Activated CD4-positive, alpha-beta T cell treated with anti-CD3 and anti-CD28 coated beads for 36 hours (primary cell): Measurements from ENCODE around the gene GABRB2. TPM values are rescaled to one million over a fixed set of nuclear protein-coding genes. Genes with fewer than 3 reads are reported as not detected.

Source experiments
- ATAC-seq: fragments of 200-7000 bp; cut with Tn5 transposase; one replicate; pipeline ENCODE4 v1.10.0; 2021; ENCODE audit warnings: mild to moderate bottlenecking, moderate library complexity
- CTCF ChIA-PET: fragments of 350-600 bp; sonication (Branson Sonifier 250); formaldehyde crosslinking; loops from one replicate; lab custom pipeline; 2021; ENCODE audit warnings: antibody characterized with exemption; lab: Charles Lee
- POLR2A ChIA-PET: fragments of 350-600 bp; sonication (Branson Sonifier 250); formaldehyde crosslinking; loops from one replicate; lab custom pipeline; 2021; ENCODE audit warnings: antibody characterized with exemption, inconsistent platforms; lab: Charles Lee
- DNase-seq: peaks from one replicate; pipeline ENCODE4 v3.0.0-alpha.2; 2020
- H3K27ac Mint-ChIP-seq: one replicate; pipeline ENCODE4 v1.8.0; 2021; ENCODE audit warnings: mixed read lengths
- H3K27me3 Mint-ChIP-seq: one replicate; pipeline ENCODE4 v1.8.0; 2021; ENCODE audit warnings: mixed read lengths
- H3K36me3 Mint-ChIP-seq: one replicate; pipeline ENCODE4 v1.8.0; 2021; ENCODE audit warnings: low read depth, mixed read lengths
- H3K4me1 Mint-ChIP-seq: one replicate; pipeline ENCODE4 v1.8.0; 2021; ENCODE audit warnings: mixed read lengths
- H3K4me3 Mint-ChIP-seq: one replicate; pipeline ENCODE4 v1.8.0; 2021; ENCODE audit warnings: mild to moderate bottlenecking, moderate library complexity, mixed read lengths
- H3K9me3 Mint-ChIP-seq: one replicate; pipeline ENCODE4 v1.8.0; 2021; ENCODE audit warnings: low read depth, mixed read lengths
- intact Hi-C, 2 experiments: fragments of 100-400 bp; cut with DNase I in 1 of 2; cut with micrococcal nuclease in 1 of 2; formaldehyde crosslinking; loops; one replicate each; pipeline versions ENCODE4 v1.14.2 to v1.15.1; 2022 to 2024; cut with DNase I, micrococcal nuclease
- total RNA-seq, 2 experiments: library from RNA; stranded (reverse); gene quantifications; one replicate each; pipeline ENCODE4 v1.2.3, GENCODE V29; 2021

Gene GABRB2
- not detected for total RNA-seq

DNA sequence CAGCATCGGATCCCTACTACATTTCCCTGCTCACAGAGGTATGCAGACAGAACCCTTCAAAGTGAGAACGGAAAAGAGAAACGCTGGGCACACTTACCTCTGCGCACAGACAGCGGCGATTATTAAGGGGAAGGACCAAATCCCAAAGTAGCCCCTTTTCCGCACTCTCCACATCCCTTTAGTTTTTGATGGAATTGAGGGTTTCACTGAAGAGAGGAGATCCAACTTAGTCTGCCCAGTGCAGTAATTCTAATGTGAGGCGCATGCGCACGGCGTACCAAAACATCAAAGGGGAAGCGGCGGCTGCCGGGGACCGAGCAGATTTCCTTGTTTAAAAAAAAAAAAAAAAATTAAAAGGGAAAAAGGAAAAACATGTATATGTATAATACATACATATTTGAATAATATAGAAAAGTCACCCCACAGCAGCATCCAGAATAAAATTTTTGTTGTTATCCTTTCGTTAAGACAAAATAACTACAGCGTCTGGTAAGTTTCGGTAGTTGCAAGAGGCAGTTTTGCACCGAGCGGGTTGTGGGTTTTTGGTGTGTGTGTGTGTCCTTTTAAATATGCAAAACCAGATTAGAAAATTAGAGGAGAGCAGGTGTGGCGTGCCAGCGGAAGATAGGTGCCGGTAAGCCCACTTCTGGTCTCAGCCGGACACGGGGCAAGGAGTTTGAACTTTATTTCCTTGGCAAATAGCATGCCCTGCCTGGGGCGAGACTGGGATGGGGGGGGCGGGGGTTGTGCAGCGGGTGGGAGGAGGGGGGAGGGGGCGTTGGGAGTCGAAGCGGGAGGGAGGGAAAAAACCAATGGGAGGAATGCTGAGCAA is at the start of gene GABRB2:
Gene GABRB2 (minus strand): TSS at position 256 of the 832 bp plus-strand sequence. CDS start 82 bp downstream, at position 174.
- peak; percentile 55 for ATAC-seq
- H3K4me1 Mint-ChIP-seq, result peaks cover 7% of the 10 kb centered on the region
- H3K36me3 Mint-ChIP-seq, result no peaks in the 10 kb centered on the region
- POLR2A ChIA-PET, result no interaction called here
- peak within 1 kb of the TSS; percentile 67 for H3K4me3 Mint-ChIP-seq
- DNase-seq, result peak; percentile 63
- H3K9me3 Mint-ChIP-seq, result no peaks in the 10 kb centered on the region
- CTCF ChIA-PET, result no interaction called here
- no peak within 1 kb of the TSS for H3K27ac Mint-ChIP-seq
- peaks cover 69% of the 10 kb centered on the region for H3K27me3 Mint-ChIP-seq
- intact Hi-C loops, result loop anchor here (10.0 kb wide), 4 partner anchors 1042 to 1958 kb away; partner anchors contain the start of gene MAT2B (in 1 of the 2)

DNA sequence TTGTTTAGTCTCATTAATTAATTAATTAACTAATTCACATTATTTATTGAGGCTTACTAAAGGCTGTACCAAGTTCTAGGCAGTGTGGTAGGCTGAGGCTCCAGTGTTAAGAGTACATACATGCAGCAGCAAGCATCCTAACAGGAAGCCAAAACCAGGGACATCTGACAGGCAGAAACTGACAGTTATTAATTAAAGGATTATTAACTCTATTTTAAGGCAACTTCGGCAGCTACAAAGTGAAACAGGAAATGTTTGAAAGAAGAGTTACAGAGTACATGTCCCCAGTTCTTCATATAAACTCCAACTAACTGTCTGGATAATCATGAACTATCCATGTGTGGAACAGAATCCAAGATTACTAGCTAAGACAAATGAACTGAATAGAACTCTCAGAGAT is 39.3 kb upstream of the GABRB2 start:
- Mint-ChIP-seq H3K4me1 (no peaks in the 10 kb centered on the region), H3K27ac (no peak overlapping the region), H3K4me3 (no peak overlapping the region), H3K36me3 (no peaks in the 10 kb centered on the region), H3K9me3 (peaks cover 2% of the 10 kb centered on the region), H3K27me3 (no peaks in the 10 kb centered on the region)
- ChIA-PET CTCF (no interaction called here), POLR2A (no interaction called here)
- ATAC-seq (no peak), DNase-seq (no peak)
- intact Hi-C loops, result no loop called here

DNA sequence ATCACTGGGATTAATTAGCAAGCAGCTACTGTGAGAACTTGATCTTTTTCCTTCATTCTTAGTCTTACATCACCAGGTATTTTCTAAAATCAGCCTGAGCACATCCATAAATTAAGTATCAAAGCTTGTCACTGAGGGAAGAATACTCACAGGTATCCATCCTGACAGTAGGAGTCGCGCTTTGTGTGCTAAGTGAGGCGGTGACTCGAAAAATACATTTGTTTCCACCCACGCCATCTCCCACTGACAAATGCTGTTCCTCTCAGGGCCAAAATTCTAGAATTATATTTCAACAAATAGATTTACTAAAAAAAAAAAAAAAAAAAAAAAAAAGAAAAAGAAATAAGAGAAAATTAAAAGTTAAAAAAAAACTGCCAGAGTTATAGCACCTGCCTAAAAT is 34.1 kb upstream of the GABRB2 start:
- no peak overlapping the region for H3K4me3 Mint-ChIP-seq
- intact Hi-C loops, result no loop called here
- H3K27ac Mint-ChIP-seq, result no peak overlapping the region
- no peaks in the 10 kb centered on the region for H3K27me3 Mint-ChIP-seq
- ATAC-seq (no peak), DNase-seq (no peak)
- no peaks in the 10 kb centered on the region for H3K4me1 Mint-ChIP-seq
- H3K36me3 Mint-ChIP-seq, result no peaks in the 10 kb centered on the region
- ChIA-PET CTCF (no interaction called here), POLR2A (no interaction called here)
- H3K9me3 Mint-ChIP-seq, result no peaks in the 10 kb centered on the region

DNA sequence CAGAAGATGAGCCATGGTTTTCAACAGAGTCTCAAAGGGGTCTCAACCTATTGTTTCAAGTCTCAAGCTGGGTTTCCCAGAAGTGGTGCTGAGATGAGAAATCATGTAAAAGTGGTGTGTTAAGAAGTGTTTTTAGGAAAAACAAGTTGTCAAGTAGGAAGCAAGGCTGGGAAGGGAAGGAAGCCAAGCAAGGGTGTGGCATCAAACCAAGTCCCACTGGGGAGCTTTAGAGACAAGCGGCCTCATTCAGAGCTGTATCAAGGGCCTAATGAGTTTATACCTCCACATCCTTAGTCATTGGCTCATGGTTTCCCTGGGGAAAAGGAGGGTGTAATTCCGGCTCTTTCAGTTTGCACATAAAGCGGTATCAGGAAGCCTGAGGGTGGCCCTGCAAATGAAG is 26.4 kb upstream of the GABRB2 start:
- CTCF ChIA-PET, result no interaction called here
- ATAC-seq (no peak), DNase-seq (no peak)
- Mint-ChIP-seq H3K4me3 (no peak overlapping the region), H3K36me3 (no peaks in the 10 kb centered on the region), H3K27ac (no peak overlapping the region), H3K9me3 (no peaks in the 10 kb centered on the region), H3K27me3 (no peaks in the 10 kb centered on the region), H3K4me1 (no peaks in the 10 kb centered on the region)
- intact Hi-C loops, result no loop called here
- POLR2A ChIA-PET, result no interaction called here

DNA sequence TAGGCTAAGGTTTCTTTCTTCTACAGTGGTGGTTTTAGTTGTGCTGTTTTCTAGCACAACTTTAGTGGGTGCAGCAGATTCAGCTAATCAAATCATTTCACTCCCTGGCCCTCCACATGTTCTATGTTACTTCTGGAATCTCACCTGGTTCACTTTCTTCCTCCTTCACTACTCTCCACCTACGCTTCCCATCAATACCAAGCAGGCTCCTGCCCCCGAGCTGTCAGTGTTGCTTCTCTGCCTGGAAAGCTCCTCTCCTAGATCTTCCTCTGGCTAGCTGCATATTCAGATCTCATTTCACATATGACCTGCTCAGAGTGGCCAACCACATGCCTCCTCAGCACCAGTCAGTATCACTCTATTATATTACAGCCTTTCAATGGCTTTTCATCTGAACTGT is 19.6 kb upstream of the GABRB2 start:
- no peaks in the 10 kb centered on the region for H3K36me3 Mint-ChIP-seq
- ATAC-seq (no peak), DNase-seq (no peak)
- H3K9me3 Mint-ChIP-seq, result peaks cover 4% of the 10 kb centered on the region
- H3K27ac Mint-ChIP-seq, result no peak overlapping the region
- CTCF ChIA-PET, result no interaction called here
- POLR2A ChIA-PET, result no interaction called here
- no peaks in the 10 kb centered on the region for H3K4me1 Mint-ChIP-seq
- H3K27me3 Mint-ChIP-seq, result no peaks in the 10 kb centered on the region
- intact Hi-C loops, result no loop called here
- no peak overlapping the region for H3K4me3 Mint-ChIP-seq

DNA sequence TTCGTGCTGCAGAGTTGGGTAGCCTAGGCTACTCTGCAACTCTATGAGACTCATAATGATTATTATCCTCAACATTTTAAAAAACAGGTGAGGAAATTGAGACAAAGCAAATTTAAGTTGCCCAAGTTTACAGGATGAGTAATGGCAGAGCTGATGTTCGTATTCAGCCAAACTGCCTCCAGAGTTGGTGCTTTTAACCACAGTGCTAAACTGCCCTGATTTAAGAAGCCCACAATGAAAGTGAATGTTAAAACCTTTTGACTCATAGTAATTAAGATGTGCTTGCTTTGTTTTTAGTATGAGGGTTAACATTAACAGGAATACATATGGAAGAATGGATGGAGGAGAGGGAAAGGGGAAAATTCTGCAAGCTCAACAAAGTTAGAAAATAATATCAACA is 15.9 kb upstream of the GABRB2 start:
- peaks cover 4% of the 10 kb centered on the region for H3K9me3 Mint-ChIP-seq
- ChIA-PET POLR2A (no interaction called here), CTCF (interaction anchor here (1.8 kb wide), 1 partner anchor 19 kb away, joined by 6 read pairs; no protein-coding TSS in a partner anchor)
- no peaks in the 10 kb centered on the region for H3K4me1 Mint-ChIP-seq
- no peaks in the 10 kb centered on the region for H3K36me3 Mint-ChIP-seq
- H3K4me3 Mint-ChIP-seq, result no peak overlapping the region
- ATAC-seq (no peak), DNase-seq (no peak)
- no peak overlapping the region for H3K27ac Mint-ChIP-seq
- intact Hi-C loops, result no loop called here
- no peaks in the 10 kb centered on the region for H3K27me3 Mint-ChIP-seq

DNA sequence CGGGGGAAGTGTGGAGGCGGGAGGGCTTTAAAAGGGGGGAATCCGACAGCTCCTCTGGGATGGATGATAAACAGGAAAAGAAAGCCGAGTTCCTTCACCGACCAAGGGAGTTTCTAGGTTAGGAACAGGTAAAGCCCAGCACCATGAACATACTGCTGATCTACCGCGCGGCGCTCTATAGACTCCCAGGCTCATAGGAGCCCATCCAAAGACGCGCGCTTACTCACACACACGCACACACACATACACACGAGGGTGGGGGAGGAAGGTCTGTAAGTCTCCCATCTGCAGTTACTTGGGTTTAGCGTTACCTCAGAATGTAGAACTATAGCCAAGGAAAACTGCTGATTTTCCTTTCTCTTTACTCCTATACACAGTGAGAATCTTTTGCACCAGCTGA is 2.6 kb upstream of the GABRB2 start:
- H3K36me3 Mint-ChIP-seq, result no peaks in the 10 kb centered on the region
- no peak overlapping the region for H3K27ac Mint-ChIP-seq
- intact Hi-C loops, result loop anchor here (10.0 kb wide), 4 partner anchors 1044 to 1956 kb away; partner anchors contain the start of gene MAT2B (in 1 of the 2)
- POLR2A ChIA-PET, result no interaction called here
- CTCF ChIA-PET, result interaction anchor here (0.7 to 0.9 kb wide), 2 partner anchors 10 to 1112 kb away, joined by 3 read pairs; no protein-coding TSS in a partner anchor
- peaks cover 2% of the 10 kb centered on the region for H3K9me3 Mint-ChIP-seq
- peaks cover 7% of the 10 kb centered on the region for H3K4me1 Mint-ChIP-seq
- ATAC-seq, result no peak
- peak; percentile 9 for DNase-seq
- no peak overlapping the region for H3K4me3 Mint-ChIP-seq
- H3K27me3 Mint-ChIP-seq, result peaks cover 63% of the 10 kb centered on the region

DNA sequence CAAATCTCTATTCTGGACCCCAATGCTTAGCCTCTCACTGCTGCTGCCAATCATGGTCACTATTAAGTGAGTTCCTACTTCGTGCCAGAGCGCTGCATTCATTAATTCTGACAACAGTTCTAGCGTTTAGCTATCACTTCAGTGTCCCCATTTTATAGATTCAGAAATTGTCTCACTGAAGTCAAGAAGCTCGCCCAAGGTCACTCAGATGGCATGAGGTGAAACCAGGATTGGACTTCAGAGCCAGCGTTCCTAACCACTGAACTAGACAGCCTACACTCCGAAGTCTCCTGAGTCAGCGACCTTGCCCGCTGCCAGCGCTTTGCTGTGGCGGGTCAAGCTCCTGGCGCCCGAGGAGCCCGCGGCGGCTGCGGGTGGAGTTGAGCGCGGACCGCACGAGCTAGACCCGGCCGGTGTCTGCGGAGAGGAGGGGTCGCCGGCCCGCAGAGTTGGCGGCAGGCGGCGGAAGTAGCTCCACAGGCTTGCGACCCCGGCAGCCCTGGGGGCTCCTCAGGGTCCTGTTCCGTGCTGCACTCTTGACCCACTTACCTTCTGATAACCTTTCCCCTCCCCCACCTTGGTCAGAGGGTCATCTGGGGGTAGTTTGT is 2.1 kb upstream of the GABRB2 start:
- Mint-ChIP-seq H3K27ac (no peak overlapping the region), H3K4me1 (peaks cover 7% of the 10 kb centered on the region), H3K4me3 (no peak overlapping the region), H3K36me3 (no peaks in the 10 kb centered on the region), H3K9me3 (no peaks in the 10 kb centered on the region), H3K27me3 (peaks cover 62% of the 10 kb centered on the region)
- ATAC-seq (no peak), DNase-seq (no peak)
- ChIA-PET POLR2A (no interaction called here), CTCF (interaction anchor here (0.7 kb wide), 1 partner anchor 9 kb away, joined by 3 read pairs; no protein-coding TSS in a partner anchor)
- intact Hi-C loops, result loop anchor here (10.0 kb wide), 4 partner anchors 1044 to 1956 kb away; partner anchors contain the start of gene MAT2B (in 1 of the 2)

DNA sequence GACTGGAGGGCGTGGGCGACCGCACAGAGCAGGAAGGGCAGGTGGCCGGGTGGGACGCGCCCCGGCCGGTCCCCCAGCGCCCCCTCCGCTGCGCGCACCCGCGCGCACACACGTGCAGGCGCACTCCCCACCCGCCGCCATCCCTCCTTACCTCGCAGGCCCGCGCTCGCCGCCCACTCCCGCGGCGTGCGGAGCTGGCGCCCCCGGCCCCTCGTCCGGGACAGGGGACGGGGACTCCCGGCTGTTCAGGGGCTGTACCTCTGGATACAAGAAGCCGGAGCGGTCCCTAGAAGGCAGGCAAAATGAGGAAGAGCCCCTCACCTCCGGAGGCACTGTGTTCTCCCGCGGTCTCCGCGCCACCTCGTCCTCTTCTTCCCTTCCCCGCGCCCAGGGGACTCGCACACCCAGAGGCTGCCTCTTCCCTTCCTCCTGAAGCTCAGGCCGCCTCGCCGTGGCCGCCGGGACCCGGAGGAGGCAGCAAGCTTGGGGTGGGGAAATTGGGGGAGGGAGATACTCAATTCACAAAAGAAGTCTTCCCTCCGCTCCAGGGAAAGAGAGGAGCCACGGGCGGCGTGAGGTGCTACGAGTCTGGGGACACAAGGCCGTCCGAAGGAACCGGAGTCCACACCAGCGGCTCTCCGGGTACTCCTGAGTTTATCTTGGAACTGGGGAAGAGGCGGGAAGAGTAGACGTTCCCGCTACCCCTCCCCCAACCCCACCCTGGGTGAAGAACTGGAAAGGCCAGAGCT is 1.4 kb upstream of the GABRB2 start:
- Mint-ChIP-seq H3K36me3 (no peaks in the 10 kb centered on the region), H3K9me3 (no peaks in the 10 kb centered on the region), H3K4me3 (no peak overlapping the region), H3K27ac (no peak overlapping the region), H3K27me3 (peaks cover 67% of the 10 kb centered on the region), H3K4me1 (peaks cover 7% of the 10 kb centered on the region)
- peak; percentile 9 for DNase-seq
- CTCF ChIA-PET, result no interaction called here
- POLR2A ChIA-PET, result no interaction called here
- intact Hi-C loops, result loop anchor here (10.0 kb wide), 4 partner anchors 1043 to 1957 kb away; partner anchors contain the start of gene MAT2B (in 1 of the 2)
- peak; percentile 16 for ATAC-seq

DNA sequence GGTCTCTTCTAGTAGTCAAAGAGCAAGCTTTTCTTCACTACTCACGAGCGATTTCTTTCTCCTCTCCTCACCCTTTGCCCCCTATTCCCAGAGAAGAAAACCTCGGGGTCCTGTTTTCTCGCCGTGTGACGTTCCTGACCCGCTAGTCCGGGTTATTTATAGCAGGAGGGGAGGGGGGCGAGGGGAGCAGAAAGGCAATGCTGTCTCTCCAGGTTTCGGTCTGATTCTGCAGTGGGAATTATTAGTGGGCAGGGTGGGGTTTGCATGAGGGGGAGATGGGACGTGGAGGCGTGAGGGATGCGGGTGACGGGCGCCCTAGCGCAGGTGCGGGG is 847 bp upstream of the GABRB2 start:
- ATAC-seq (no peak), DNase-seq (no peak)
- intact Hi-C loops, result loop anchor here (10.0 kb wide), 4 partner anchors 1043 to 1957 kb away; partner anchors contain the start of gene MAT2B (in 1 of the 2)
- H3K4me3 Mint-ChIP-seq, result no peak overlapping the region
- ChIA-PET CTCF (no interaction called here), POLR2A (no interaction called here)
- H3K27ac Mint-ChIP-seq, result no peak overlapping the region
- no peaks in the 10 kb centered on the region for H3K36me3 Mint-ChIP-seq
- H3K4me1 Mint-ChIP-seq, result peaks cover 7% of the 10 kb centered on the region
- no peaks in the 10 kb centered on the region for H3K9me3 Mint-ChIP-seq
- H3K27me3 Mint-ChIP-seq, result peaks cover 71% of the 10 kb centered on the region

DNA sequence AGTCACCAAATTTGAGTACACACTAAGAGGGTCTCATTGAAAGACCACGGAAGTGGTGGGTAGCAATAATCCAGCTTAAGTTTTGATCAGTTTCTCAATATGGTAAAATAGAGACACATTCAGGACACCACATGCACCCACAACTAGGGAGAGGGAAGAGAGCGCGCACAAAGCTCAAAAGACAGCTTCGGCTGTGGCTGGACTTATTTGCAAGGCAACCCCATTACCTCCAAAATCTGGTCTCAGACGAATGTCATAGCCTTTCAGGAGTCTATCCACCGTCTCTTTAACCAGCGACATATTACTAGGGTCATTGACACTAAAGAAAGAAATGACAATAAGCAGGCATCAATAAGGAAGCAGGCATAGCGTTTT is 443 bp downstream of the GABRB2 start:
- Mint-ChIP-seq H3K36me3 (no peaks in the 10 kb centered on the region), H3K27ac (no peak overlapping the region), H3K4me3 (peak overlapping the region; percentile 67), H3K4me1 (peaks cover 7% of the 10 kb centered on the region), H3K27me3 (peaks cover 69% of the 10 kb centered on the region), H3K9me3 (no peaks in the 10 kb centered on the region)
- intact Hi-C loops, result loop anchor here (10.0 kb wide), 4 partner anchors 1041 to 1959 kb away; partner anchors contain the start of gene MAT2B (in 1 of the 2)
- ATAC-seq, result no peak
- POLR2A ChIA-PET, result no interaction called here
- CTCF ChIA-PET, result no interaction called here
- DNase-seq, result no peak
